HepG2 (cell line): Measurements from ENCODE around the gene PPME1. TPM values are rescaled to one million over a fixed set of nuclear protein-coding genes. Genes with fewer than 3 reads are reported as not detected.

ENCODE experiments used
- AKAP8 ChIP-seq: sonication (generic); formaldehyde crosslinking; IDR thresholded peaks from 2 replicates; pipeline ENCODE4 v1.5.1; 2020; ENCODE audit warnings: mild to moderate bottlenecking, missing genetic modification reagents
- ATAD3A ChIP-seq: sonication (generic); formaldehyde crosslinking; IDR thresholded peaks from 2 replicates; pipeline ENCODE4 v1.4.0; 2020; ENCODE audit warnings: missing genetic modification reagents
- BCL6 ChIP-seq: IDR thresholded peaks from 2 replicates; pipeline ENCODE4 v1.6.1; 2016; ENCODE audit warnings: missing genetic modification reagents, missing compliant biosample characterization
- FOXC1 ChIP-seq: sonication (generic); formaldehyde crosslinking; IDR thresholded peaks from 2 replicates; pipeline ENCODE4 v1.8.0; 2022; ENCODE audit warnings: mild to moderate bottlenecking, missing genetic modification reagents, borderline replicate concordance
- HES4 ChIP-seq: sonication (generic); formaldehyde crosslinking; IDR thresholded peaks from 2 replicates; pipeline ENCODE4 v1.9.0; 2021; ENCODE audit warnings: mild to moderate bottlenecking, missing genetic modification reagents, borderline replicate concordance
- KAT2B ChIP-seq: fragments of 150-350 bp; IDR thresholded peaks from 2 replicates; pipeline ENCODE4 v1.6.1; 2014; ENCODE audit warnings: low read depth, low read length, borderline replicate concordance
- MEF2D ChIP-seq: sonication (generic); formaldehyde crosslinking; IDR thresholded peaks from 2 replicates; pipeline ENCODE4 v1.5.1; 2020; ENCODE audit warnings: mild to moderate bottlenecking, missing genetic modification reagents
- MTERF4 ChIP-seq: sonication (generic); formaldehyde crosslinking; IDR thresholded peaks from 2 replicates; pipeline ENCODE4 v1.8.0; 2023; ENCODE audit warnings: mild to moderate bottlenecking, missing genetic modification reagents
- NR2F6 ChIP-seq, 2 experiments: IDR thresholded peaks; 2 replicates each; pipeline ENCODE4 v1.6.1; 2016; ENCODE audit warnings: antibody characterized with exemption in 1 of 2, mild to moderate bottlenecking in 1 of 2
- NR3C1 ChIP-seq: sonication (generic); formaldehyde crosslinking; IDR thresholded peaks from 2 replicates; pipeline ENCODE4 v1.4.0; 2020; ENCODE audit warnings: missing genetic modification reagents
- POLR2AphosphoS2 ChIP-seq: IDR thresholded peaks from 2 replicates; pipeline ENCODE4 v1.6.1; 2011; ENCODE audit warnings: low read depth, low read length, improper control_type of control experiment
- RXRA ChIP-seq: sonication (generic); formaldehyde crosslinking; IDR thresholded peaks from 2 replicates; pipeline ENCODE4 v1.5.1; 2020; ENCODE audit warnings: missing genetic modification reagents
- SAFB2 ChIP-seq: sonication (generic); formaldehyde crosslinking; IDR thresholded peaks from 2 replicates; pipeline ENCODE4 v1.5.1; 2020; ENCODE audit warnings: missing genetic modification reagents, low read depth, mild to moderate bottlenecking, borderline replicate concordance
- SMAD3 ChIP-seq: sonication (generic); formaldehyde crosslinking; IDR thresholded peaks from 2 replicates; pipeline ENCODE4 v1.4.0; 2020; ENCODE audit warnings: missing genetic modification reagents
- SOX5 ChIP-seq: IDR thresholded peaks from 2 replicates; pipeline ENCODE4 v1.6.1; 2016; ENCODE audit warnings: borderline replicate concordance
- SP2 ChIP-seq: sonication (generic); formaldehyde crosslinking; IDR thresholded peaks from 2 replicates; pipeline ENCODE4 v1.5.1; 2020; ENCODE audit warnings: mild to moderate bottlenecking, missing genetic modification reagents
- TBL1XR1 ChIP-seq: fragments of 150-350 bp; IDR thresholded peaks from 2 replicates; pipeline ENCODE4 v1.6.1; 2014; ENCODE audit warnings: borderline replicate concordance, low read length; ENCODE audit not compliant: partially characterized antibody
- ZFP36L1 ChIP-seq: sonication (generic); formaldehyde crosslinking; IDR thresholded peaks from 2 replicates; pipeline ENCODE4 v1.8.0; 2022; ENCODE audit warnings: mild to moderate bottlenecking, missing genetic modification reagents, moderate library complexity
- ZNF18 ChIP-seq: sonication (generic); formaldehyde crosslinking; IDR thresholded peaks from 2 replicates; pipeline ENCODE4 v1.8.0; 2022; ENCODE audit warnings: mild to moderate bottlenecking, missing genetic modification reagents; ENCODE audit not compliant: insufficient replicate concordance
- ZNF230 ChIP-seq: sonication (generic); formaldehyde crosslinking; IDR thresholded peaks from 2 replicates; pipeline ENCODE4 v1.4.0; 2020; ENCODE audit warnings: mild to moderate bottlenecking, missing genetic modification reagents
- ZNF280B ChIP-seq: sonication (generic); formaldehyde crosslinking; IDR thresholded peaks from 2 replicates; pipeline ENCODE4 v1.5.0; 2020; ENCODE audit warnings: missing genetic modification reagents, mild to moderate bottlenecking, borderline replicate concordance
- ZNF431 ChIP-seq: sonication (generic); formaldehyde crosslinking; IDR thresholded peaks from 2 replicates; pipeline ENCODE4 v1.9.0; 2022; ENCODE audit warnings: missing genetic modification reagents, low read depth, mild to moderate bottlenecking, borderline replicate concordance
- ZNF496 ChIP-seq: sonication (generic); formaldehyde crosslinking; IDR thresholded peaks from 2 replicates; pipeline ENCODE4 v1.8.1; 2023; ENCODE audit warnings: mild to moderate bottlenecking, moderate library complexity, missing genetic modification reagents; ENCODE audit not compliant: insufficient replicate concordance
- ZNF589 ChIP-seq: sonication (generic); formaldehyde crosslinking; conservative IDR thresholded peaks from 2 replicates; pipeline ENCODE4 v1.8.0; 2022; ENCODE audit warnings: mild to moderate bottlenecking, moderate library complexity, missing genetic modification reagents
- ZNF740 ChIP-seq: sonication (generic); formaldehyde crosslinking; IDR thresholded peaks from 2 replicates; pipeline ENCODE4 v1.4.0; 2020; ENCODE audit warnings: missing genetic modification reagents
- polyA plus RNA-seq, 8 experiments: library from polyadenylated mRNA; depleted of rRNA in 3 of 8; stranded (reverse) in 7 of 8; unstranded in 1 of 8; fragments of >200 nt; fragmentation: Illumina TruSeq in 4 of 8; extraction: Trizol in 4 of 8; gene quantifications; 2 replicates each; pipeline versions ENCODE4 v1.2.1 to v1.2.3, GENCODE V29; 2011 to 2016; ENCODE audit warnings: low read depth in 4 of 8, missing spikeins in 1 of 8, mixed read lengths in 1 of 8; ENCODE audit not compliant: insufficient read depth in 1 of 8
- total RNA-seq, 5 experiments: library from RNA; depleted of rRNA; stranded (reverse); fragments of >200 nt; fragmentation: Illumina TruSeq; extraction: Trizol; gene quantifications; 2 replicates each; pipeline ENCODE4 v1.2.3, GENCODE V29; 2016; ENCODE audit warnings: low read depth in 1 of 5

PPME1 gene
- total and polyA plus RNA-seq, 2 of the 13 experiments (the other 11 are each of a cell fraction or from before 2014, with no cell fraction given) = 31.3 to 56.0 TPM

- TF ChIP-seq ZNF589 (CRISPR knock-in tag) (no peak), POLR2AphosphoS2 (no peak), ZNF18 (CRISPR knock-in tag) (no peak), NR2F6 (IDR thresholded peaks at IDR 0.05) (peak; percentile 29; the same call in 1 of the 2 replicates), NR2F6 (CRISPR knock-in tag; IDR thresholded peaks at IDR 0.05) (peak; percentile 39; the same call in 1 of the 2 replicates), KAT2B (no peak), AKAP8 (CRISPR knock-in tag) (no peak), TBL1XR1 (no peak), FOXC1 (CRISPR knock-in tag) (peak; percentile 84; the same call in 1 of the 2 replicates), ZNF431 (CRISPR knock-in tag) (no peak; the same call in 1 of the 2 replicates), RXRA (CRISPR knock-in tag) (peak; percentile 84), SP2 (CRISPR knock-in tag) (0 out of 2 replicates have a peak, but pooled peaks have one; percentile 20), HES4 (CRISPR knock-in tag) (peak; percentile 88; the same call in 1 of the 2 replicates), MTERF4 (CRISPR knock-in tag) (no peak; the same call in 1 of the 2 replicates), SMAD3 (CRISPR knock-in tag) (peak; percentile 68), ZNF740 (CRISPR knock-in tag) (no peak), ZNF496 (CRISPR knock-in tag) (no peak), MEF2D (peak; percentile 75; the same call in 1 of the 2 replicates), ZNF230 (CRISPR knock-in tag) (peak; percentile 90; the same call in 1 of the 2 replicates), NR3C1 (CRISPR knock-in tag) (no peak), BCL6 (CRISPR knock-in tag) (no peak; the same call in none of the 2 replicates), ZNF280B (CRISPR knock-in tag) (0 out of 2 replicates have a peak, but pooled peaks have one; percentile 60), ATAD3A (CRISPR knock-in tag) (no peak), SAFB2 (0 out of 2 replicates have a peak, but pooled peaks have one; percentile 58), SOX5 (no peak), ZFP36L1 (no peak)
Measured at GRCh38 chr11:74170694-74171629, at the start of gene PPME1, which contains the start of gene C2CD3 (continued).
